ENCODE results near the gene BZW2.
"Not testable (repeated sequence)": the region's sequence is repeated elsewhere in the genome, so short reads cannot be mapped to it uniquely, and the experiment has no call there.

The BZW2 gene

GRCh38 chr7:16646472-16647072 is 591 bp downstream of the BZW2 start:
- DNase-seq: no peak

- no peak for DNase-seq
Observed at GRCh38 chr7:16647435-16647960, 1.5 kb downstream of the BZW2 start.

GRCh38 chr7:16648551-16648950 is 2.6 kb downstream of the BZW2 start:
- DNase-seq: no peak

DNA sequence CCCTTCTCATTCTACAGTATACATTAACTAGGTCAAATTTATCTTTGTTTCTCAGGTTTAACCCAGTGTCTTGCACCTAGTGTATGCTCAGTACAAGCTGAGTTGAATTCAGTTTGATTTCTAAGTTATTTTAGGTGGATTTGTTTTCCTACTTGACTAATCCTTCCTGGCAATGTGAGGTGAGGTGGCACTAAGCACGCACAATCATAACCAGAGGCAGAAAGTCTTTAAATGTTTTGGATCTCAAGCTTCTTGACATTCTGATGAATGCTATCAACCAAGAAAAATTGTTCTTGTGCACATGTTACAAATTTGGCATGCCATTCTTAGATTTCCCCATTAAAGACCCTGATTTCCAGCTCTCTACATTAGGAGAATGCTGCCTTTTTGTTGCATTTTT is 3.2 kb downstream of the BZW2 start:
- no peak for DNase-seq

DNA sequence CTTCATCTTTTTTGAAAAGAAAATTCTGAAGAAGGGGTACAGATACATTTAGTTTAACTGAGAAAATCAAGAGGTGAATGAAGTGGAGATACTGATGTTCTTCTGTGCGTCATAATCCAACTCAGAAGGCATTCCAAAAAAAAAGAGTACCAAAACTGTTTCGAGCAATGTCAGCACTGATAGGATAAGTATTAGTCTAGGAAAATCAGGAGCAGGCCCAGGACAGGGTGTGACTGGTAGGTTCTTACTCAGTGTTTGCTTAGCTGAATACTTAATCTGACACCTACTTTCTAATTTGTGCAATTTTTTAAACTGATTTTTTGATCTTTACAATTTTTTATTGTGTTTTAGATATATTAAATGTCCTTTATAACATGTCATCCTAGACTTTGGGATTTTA is 4.3 kb downstream of the BZW2 start:
- no peak for DNase-seq

- DNase-seq: no peak
Observed at GRCh38 chr7:16651396-16652239, 5.6 kb downstream of the BZW2 start.

GRCh38 chr7:16652240-16652583 is 6.2 kb downstream of the BZW2 start:
- no peak for DNase-seq

- no peak for DNase-seq
Observed at GRCh38 chr7:16652888-16653287, 6.9 kb downstream of the BZW2 start.

GRCh38 chr7:16655394-16655793 is 9.4 kb downstream of the BZW2 start:
- no peak for DNase-seq

GRCh38 chr7:16656141-16656540 is 10.2 kb downstream of the BZW2 start:
- no peak for DNase-seq

GRCh38 chr7:16657656-16658279 is 11.8 kb downstream of the BZW2 start:
- no peak for DNase-seq

GRCh38 chr7:16659854-16660497 is 14.0 kb downstream of the BZW2 start:
- DNase-seq: not testable (repeated sequence)

DNA sequence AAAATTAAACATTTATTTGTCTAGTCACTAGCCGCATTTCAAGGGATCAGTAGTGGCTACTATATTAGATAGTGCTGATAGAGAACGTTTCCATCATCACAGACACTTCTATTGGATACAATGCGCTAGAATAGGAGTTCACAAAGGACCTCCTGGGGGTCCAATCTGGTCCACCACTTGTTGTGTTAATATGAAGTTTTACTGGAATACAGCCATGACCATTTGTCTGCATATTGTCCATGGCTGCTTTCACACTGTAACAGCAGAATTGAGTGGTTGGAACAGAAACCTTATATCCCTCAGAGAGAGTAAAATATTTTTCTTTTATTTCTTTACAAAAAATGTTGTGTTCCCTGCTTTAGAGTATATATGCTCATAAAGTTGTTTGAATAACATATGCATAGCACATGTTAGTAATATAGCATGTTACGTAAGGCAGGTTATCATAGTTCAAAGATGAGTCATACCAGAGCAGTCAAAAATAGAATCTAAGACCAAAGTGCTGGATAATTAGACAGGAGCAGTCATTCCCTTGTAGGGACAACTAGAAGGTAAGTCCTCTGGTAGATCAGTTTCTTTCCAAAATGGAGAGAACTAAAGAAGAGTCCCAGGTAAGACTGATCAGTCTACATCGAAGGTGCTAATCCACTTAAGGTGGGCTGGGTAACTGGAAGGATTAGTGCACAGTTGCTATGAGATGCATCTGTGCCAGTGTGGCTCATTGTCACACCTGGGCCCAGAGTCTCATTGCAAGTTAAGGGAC is 14.9 kb downstream of the BZW2 start:
- DNase-seq: no peak

DNA sequence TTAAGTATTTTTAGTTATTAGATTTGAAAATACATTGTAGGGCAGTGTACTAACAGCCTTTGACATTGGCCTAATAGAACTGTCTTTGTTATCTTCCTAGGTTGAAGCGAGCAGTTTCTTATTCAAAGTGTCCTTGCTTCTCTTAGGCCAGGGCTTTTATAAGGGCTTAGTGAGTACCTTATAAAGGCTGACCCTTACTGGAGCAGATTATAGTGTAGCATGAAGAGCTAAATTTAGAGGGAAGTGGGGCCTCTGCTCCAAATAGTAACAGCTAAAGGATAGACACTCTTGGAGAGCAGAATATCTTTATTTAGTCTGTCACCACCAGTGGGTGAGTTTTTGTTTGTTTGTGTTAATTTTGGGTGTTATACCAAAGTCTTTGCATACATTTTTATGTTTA is 15.9 kb downstream of the BZW2 start:
- no peak for DNase-seq

DNA sequence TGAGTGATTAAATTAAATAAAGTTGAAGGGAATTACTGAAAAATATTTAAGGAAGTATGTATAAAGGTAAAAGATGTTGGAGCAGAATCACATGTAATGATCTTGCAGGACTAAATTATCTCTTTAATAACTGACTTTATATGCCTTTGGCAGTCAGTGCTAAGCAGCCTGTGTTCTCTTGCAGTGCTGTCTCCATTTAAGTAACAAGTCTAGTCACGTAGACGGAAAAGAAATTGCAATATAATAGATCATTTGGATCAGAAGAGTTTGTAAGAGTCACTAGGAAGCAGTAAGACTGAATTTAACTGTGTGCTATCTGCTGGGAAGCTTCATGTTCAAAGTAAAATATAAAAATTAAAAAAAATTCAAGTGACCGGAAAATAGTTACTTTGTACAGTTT is 21.4 kb downstream of the BZW2 start:
- DNase-seq: no peak

GRCh38 chr7:16668049-16668858 is 22.3 kb downstream of the BZW2 start:
- no peak for DNase-seq

DNA sequence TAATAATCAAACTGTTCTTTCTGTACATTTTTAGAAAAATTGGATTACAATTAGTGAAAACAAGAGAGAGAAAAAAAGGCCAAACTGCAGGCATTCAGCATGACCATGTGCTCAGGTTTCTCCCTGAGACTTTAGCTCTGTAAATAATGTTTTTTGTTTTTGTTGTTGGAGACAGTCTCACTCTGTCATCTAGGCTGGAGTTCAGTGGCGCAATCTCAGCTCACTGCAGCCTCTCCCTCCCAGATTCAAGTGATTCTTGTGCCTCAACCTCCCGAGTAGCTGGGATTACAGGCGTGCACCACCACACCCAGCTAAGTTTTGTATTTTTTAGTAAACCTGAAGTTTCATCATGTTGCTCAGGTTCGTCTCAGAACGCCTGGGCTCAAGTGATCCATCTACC is 23.0 kb downstream of the BZW2 start:
- no peak for DNase-seq

DNA sequence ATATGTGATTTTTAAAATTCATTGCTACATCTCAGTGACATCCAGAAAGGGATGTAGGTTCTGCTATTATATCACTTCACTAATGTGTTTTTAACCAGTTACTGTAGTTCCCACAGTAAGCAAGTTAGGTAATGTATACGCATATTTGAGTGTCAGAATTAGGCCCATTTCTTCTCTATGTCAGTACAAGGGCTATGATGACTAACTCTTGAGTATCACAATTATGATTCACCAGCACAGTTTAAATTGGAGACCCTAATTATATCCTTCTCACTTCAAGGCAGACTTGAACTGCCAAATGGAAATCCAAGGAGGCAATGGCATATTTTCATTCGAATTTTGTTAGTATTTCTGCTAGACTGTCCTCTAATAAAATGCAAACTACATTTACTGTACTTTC is 23.6 kb downstream of the BZW2 start:
- DNase-seq: no peak

- no peak for DNase-seq
Observed at GRCh38 chr7:16670021-16670420, 24.0 kb downstream of the BZW2 start.

DNA sequence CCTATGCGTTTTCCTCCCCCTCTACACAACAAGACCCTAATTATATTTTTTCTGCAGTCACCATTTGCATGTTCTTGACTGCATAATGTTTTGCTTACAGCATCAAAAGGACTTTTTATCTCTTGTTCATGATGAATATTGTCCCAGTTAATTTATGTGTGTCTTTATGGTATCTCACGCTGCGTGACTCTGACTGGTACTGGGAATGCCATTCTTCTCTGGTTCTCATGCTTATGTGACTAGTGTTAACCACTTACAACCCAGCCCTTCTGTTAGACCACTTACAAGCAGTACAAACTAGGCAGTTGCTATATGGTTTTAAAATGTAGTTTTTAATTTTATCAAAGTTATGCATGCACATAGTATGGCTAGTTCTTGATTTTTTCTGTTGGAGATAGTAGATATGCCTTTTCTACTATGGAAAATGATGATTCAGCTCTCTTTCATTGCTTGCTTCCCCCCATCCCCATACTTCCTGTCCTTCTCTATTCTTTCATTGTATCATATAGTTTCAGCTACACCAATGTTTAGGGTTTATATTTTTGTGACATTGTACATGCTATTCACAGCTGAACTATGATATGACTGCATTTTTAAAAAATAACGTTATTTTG is 24.9 kb downstream of the BZW2 start:
- DNase-seq: no peak

DNA sequence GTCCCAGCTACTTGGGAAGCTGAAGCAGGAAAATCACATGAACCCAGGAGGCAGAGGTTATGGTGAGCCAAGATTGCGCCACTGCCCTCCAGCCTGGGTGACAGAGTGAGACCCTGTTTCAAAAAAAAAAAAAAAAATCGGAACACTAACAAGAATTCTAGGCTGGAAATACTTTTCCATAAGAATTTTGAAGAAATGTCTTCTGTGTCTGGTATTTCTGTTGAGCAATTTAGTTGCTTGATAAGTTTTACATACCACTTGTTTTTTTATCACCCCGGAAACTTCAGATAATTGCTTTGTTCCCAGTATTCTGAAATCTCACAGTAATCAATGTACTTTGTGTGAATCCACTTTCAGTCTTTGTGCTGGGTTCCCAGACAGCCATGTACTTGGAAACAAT is 25.8 kb downstream of the BZW2 start:
- DNase-seq: no peak

All from activated gamma-delta T cell (primary cell).